Neural progenitor cell (in vitro differentiated cells): ENCODE measurements around the gene HMX1. TPM values are rescaled to one million over a fixed set of nuclear protein-coding genes. Genes with fewer than 3 reads are reported as not detected.

Experiments used
- DNase-seq: peaks from one replicate; pipeline ENCODE4 v3.0.0-alpha.2; 2016; ENCODE audit warnings: low spot score
- H2AFZ ChIP-seq: fragments of 200-600 bp; sonication (generic); replicated peaks from 2 replicates; pipeline ENCODE4 v1.6.1; 2016; ENCODE audit warnings: antibody characterized with exemption
- H3F3A ChIP-seq: fragments of 200-600 bp; sonication (generic); 2 replicates; pipeline ENCODE4 v1.6.1; 2016; ENCODE audit warnings: antibody characterized with exemption, low read depth
- H3K27ac ChIP-seq: fragments of 200-600 bp; sonication (generic); 2 replicates; pipeline ENCODE4 v1.5.1; 2016; ENCODE audit warnings: mild to moderate bottlenecking
- H3K27me3 ChIP-seq: fragments of 200-600 bp; sonication (generic); 2 replicates; pipeline ENCODE4 v1.6.1; 2016; ENCODE audit warnings: mild to moderate bottlenecking, moderate library complexity
- H3K36me3 ChIP-seq: fragments of 200-600 bp; sonication (generic); 2 replicates; pipeline ENCODE4 v1.5.1; 2016
- H3K4me1 ChIP-seq: fragments of 200-600 bp; sonication (generic); 2 replicates; pipeline ENCODE4 v1.6.1; 2016; ENCODE audit warnings: mixed run types
- H3K4me2 ChIP-seq: fragments of 200-600 bp; sonication (generic); 2 replicates; pipeline ENCODE4 v1.6.1; 2016
- H3K4me3 ChIP-seq: fragments of 200-600 bp; sonication (generic); 2 replicates; pipeline ENCODE4 v1.5.1; 2016
- H3K79me2 ChIP-seq: fragments of 200-600 bp; sonication (generic); 2 replicates; pipeline ENCODE4 v1.6.1; 2016; ENCODE audit warnings: low read depth
- H3K9ac ChIP-seq: fragments of 200-600 bp; sonication (generic); 2 replicates; pipeline ENCODE4 v1.6.1; 2016
- H3K9me3 ChIP-seq: fragments of 200-600 bp; sonication (generic); 2 replicates; pipeline ENCODE4 v1.5.1; 2016; ENCODE audit warnings: low read depth
- H4K20me1 ChIP-seq: fragments of 200-600 bp; sonication (generic); 2 replicates; pipeline ENCODE4 v1.6.1; 2016; ENCODE audit warnings: low read depth
- H3K27ac Mint-ChIP-seq: 3 replicates; pipeline ENCODE4 v1.8.0; 2021; ENCODE audit warnings: mixed read lengths
- H3K27me3 Mint-ChIP-seq: 2 replicates; pipeline ENCODE4 v1.8.0; 2022; ENCODE audit warnings: low read depth, mild to moderate bottlenecking, inconsistent platforms, moderate library complexity, mixed read lengths; ENCODE audit not compliant: insufficient read depth
- H3K36me3 Mint-ChIP-seq: 3 replicates; pipeline ENCODE4 v1.8.0; 2021; ENCODE audit warnings: mixed read lengths
- H3K4me1 Mint-ChIP-seq: 3 replicates; pipeline ENCODE4 v1.8.0; 2021; ENCODE audit warnings: mixed read lengths
- H3K4me3 Mint-ChIP-seq: 3 replicates; pipeline ENCODE4 v1.8.0; 2021; ENCODE audit warnings: mild to moderate bottlenecking, moderate library complexity, mixed read lengths
- H3K9me3 Mint-ChIP-seq: 3 replicates; pipeline ENCODE4 v1.8.0; 2020; ENCODE audit warnings: mixed read lengths
- CTCF ChIP-seq: fragments of 200-600 bp; sonication (generic); IDR thresholded peaks from 2 replicates; pipeline ENCODE4 v1.5.1; 2017; ENCODE audit warnings: antibody characterized with exemption, mild to moderate bottlenecking
- EZH2 ChIP-seq: fragments of 200-600 bp; sonication (generic); IDR thresholded peaks from 2 replicates; pipeline ENCODE4 v1.6.1; 2017; ENCODE audit warnings: antibody characterized with exemption, mild to moderate bottlenecking, moderate library complexity
- EZH2phosphoT487 ChIP-seq: fragments of 200-600 bp; sonication (generic); IDR thresholded peaks from 2 replicates; pipeline ENCODE4 v1.6.1; 2017; ENCODE audit warnings: antibody characterized with exemption
- total RNA-seq: library from RNA; depleted of rRNA; stranded (reverse); fragments of >200 nt; gene quantifications from 2 replicates; pipeline ENCODE4 v1.2.3, GENCODE V29; 2015; ENCODE audit warnings: low replicate concordance

Gene HMX1
- total RNA-seq, 1 donor from 2014 or later, result not detected

DNA sequence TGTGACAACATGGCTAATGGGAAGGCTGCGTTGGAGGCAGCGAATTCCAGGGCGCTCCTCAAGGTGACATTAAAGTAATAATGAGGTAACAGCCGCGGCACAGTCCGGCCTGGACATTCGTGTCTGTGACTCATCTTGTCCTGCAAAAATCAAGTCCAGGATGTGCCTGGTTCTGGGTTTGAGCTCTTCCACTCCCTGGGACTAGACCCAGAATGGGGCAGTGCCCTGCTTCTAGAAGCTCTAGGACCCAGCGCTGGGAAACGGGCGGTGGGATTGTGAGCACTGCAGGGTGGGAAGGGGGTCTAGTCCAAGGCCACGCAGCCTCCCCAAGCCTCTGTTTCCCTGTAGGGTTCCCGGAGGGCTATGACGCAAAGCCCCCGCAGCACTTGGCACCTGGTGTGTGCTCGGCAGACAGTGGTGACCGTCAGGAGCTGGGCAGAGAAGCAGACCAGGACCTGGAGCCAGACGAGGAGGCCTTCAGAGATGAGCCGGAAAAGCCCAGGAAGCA, 34.9 kb downstream of the HMX1 start:
- H3K4me1 ChIP-seq, result peaks cover 32% of the 10 kb centered on the region
- TF ChIP-seq CTCF (no peak), EZH2 (no peak), EZH2phosphoT487 (no peak)
- peaks cover 2% of the 10 kb centered on the region for H3K9me3 Mint-ChIP-seq
- no peak overlapping the region for H3K27ac ChIP-seq
- H3K4me1 Mint-ChIP-seq, result peaks cover 45% of the 10 kb centered on the region
- H3K27me3 Mint-ChIP-seq, result peaks cover 36% of the 10 kb centered on the region
- H3K36me3 Mint-ChIP-seq, result no peaks in the 10 kb centered on the region
- H2AFZ ChIP-seq, result no peak overlapping the region
- H3K27ac Mint-ChIP-seq, result no peak overlapping the region
- H3K27me3 ChIP-seq, result peaks cover 16% of the 10 kb centered on the region
- H3K4me3 ChIP-seq, result no peak overlapping the region
- H3K4me2 ChIP-seq, result peak overlapping the region; percentile 64
- H3K4me3 Mint-ChIP-seq, result peak overlapping the region; percentile 43
- peaks cover 22% of the 10 kb centered on the region for H3F3A ChIP-seq
- H3K79me2 ChIP-seq, result no peaks in the 10 kb centered on the region
- no peak for DNase-seq
- H3K36me3 ChIP-seq, result no peaks in the 10 kb centered on the region
- no peak overlapping the region for H3K9ac ChIP-seq
- H3K9me3 ChIP-seq, result no peaks in the 10 kb centered on the region
- peaks cover 20% of the 10 kb centered on the region for H4K20me1 ChIP-seq

- no peaks in the 10 kb centered on the region for H3K36me3 Mint-ChIP-seq
- Histone ChIP-seq H3K36me3 (no peaks in the 10 kb centered on the region), H3K9me3 (no peaks in the 10 kb centered on the region), H3K4me2 (no peak overlapping the region), H3K27ac (no peak overlapping the region), H3F3A (peaks cover 22% of the 10 kb centered on the region), H3K9ac (no peak overlapping the region), H3K79me2 (no peaks in the 10 kb centered on the region), H2AFZ (no peak overlapping the region), H3K4me1 (peaks cover 32% of the 10 kb centered on the region), H3K4me3 (no peak overlapping the region), H4K20me1 (peaks cover 20% of the 10 kb centered on the region), H3K27me3 (peaks cover 16% of the 10 kb centered on the region)
- peaks cover 45% of the 10 kb centered on the region for H3K4me1 Mint-ChIP-seq
- H3K4me3 Mint-ChIP-seq, result peak overlapping the region; percentile 26
- peak overlapping the region; percentile 90 for H3K27ac Mint-ChIP-seq
- peaks cover 4% of the 10 kb centered on the region for H3K9me3 Mint-ChIP-seq
- DNase-seq, result no peak
- H3K27me3 Mint-ChIP-seq, result peaks cover 36% of the 10 kb centered on the region
- TF ChIP-seq EZH2 (no peak), EZH2phosphoT487 (no peak), CTCF (no peak)
Measured at GRCh38 chr4:8835521-8836365, 35.9 kb downstream of the HMX1 start.

DNA sequence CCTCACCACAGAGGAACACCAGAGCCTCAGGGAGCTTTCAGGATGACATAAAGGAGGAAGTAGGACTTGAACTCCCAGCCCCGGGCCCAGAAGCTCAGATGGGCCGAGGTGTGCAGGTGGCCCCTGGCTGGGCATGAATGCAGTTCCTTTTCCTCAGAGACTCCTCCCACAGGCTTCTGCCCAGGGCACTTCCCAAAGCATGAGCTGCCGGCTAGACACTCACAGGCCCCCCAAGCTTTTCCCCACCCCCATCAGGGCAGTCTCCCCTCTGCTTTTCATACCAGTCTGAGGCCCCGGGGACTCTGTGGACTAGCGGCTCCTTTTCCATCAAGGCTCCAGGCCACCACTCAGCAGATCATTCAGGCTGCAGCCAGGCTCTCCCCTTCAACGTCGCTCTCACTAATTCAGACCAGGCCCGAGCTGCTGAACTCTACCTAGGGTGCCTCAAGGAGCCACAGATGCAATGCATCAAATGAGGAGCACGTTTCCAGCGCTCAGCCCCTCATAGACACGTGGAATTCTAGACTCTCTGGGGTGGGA, 36.9 kb downstream of the HMX1 start:
- H3K9me3 ChIP-seq, result no peaks in the 10 kb centered on the region
- peaks cover 32% of the 10 kb centered on the region for H3K4me1 ChIP-seq
- H3K27me3 Mint-ChIP-seq, result peaks cover 38% of the 10 kb centered on the region
- peaks cover 45% of the 10 kb centered on the region for H3K4me1 Mint-ChIP-seq
- peak overlapping the region; percentile 30 for H3K27ac Mint-ChIP-seq
- H4K20me1 ChIP-seq, result peaks cover 20% of the 10 kb centered on the region
- H3K36me3 ChIP-seq, result no peaks in the 10 kb centered on the region
- no peak overlapping the region for H3K9ac ChIP-seq
- H3K79me2 ChIP-seq, result no peaks in the 10 kb centered on the region
- peaks cover 4% of the 10 kb centered on the region for H3K9me3 Mint-ChIP-seq
- H3K4me2 ChIP-seq, result no peak overlapping the region
- H2AFZ ChIP-seq, result no peak overlapping the region
- peaks cover 16% of the 10 kb centered on the region for H3K27me3 ChIP-seq
- H3F3A ChIP-seq, result peaks cover 22% of the 10 kb centered on the region
- H3K4me3 Mint-ChIP-seq, result no peak overlapping the region
- H3K36me3 Mint-ChIP-seq, result no peaks in the 10 kb centered on the region
- DNase-seq, result no peak
- H3K4me3 ChIP-seq, result no peak overlapping the region
- no peak overlapping the region for H3K27ac ChIP-seq
- TF ChIP-seq EZH2phosphoT487 (no peak), CTCF (no peak), EZH2 (no peak)
